HG03025 (cell line): ENCODE data around the gene IRF2BP2.
"Not testable (repeated sequence)": the region's sequence is repeated elsewhere in the genome, so short reads cannot be mapped to it uniquely, and the experiment has no call there.

ENCODE experiments used
- ATAC-seq: cut with Tn5 transposase; IDR thresholded peaks from one replicate; pipeline ENCODE4 v1.9.1; 2021; ENCODE audit warnings: mild to moderate bottlenecking, moderate library complexity; ENCODE audit not compliant: unreplicated experiment, low FRiP score

The IRF2BP2 gene

GRCh38 chr1:234634922-234635321, 24.9 kb upstream of the IRF2BP2 start:
- not testable (repeated sequence) for ATAC-seq

- ATAC-seq, result no peak
Observed at GRCh38 chr1:234634387-234634786, 24.4 kb upstream of the IRF2BP2 start.

GRCh38 chr1:234633246-234634003, 23.4 kb upstream of the IRF2BP2 start:
- ATAC-seq, result no peak

GRCh38 chr1:234632225-234632624, 22.2 kb upstream of the IRF2BP2 start:
- ATAC-seq, result no peak

GRCh38 chr1:234631721-234632125, 21.7 kb upstream of the IRF2BP2 start:
- no peak for ATAC-seq

- no peak for ATAC-seq
Observed at GRCh38 chr1:234629026-234629425, 19.0 kb upstream of the IRF2BP2 start.

- no peak for ATAC-seq
Observed at GRCh38 chr1:234628089-234628488, 18.1 kb upstream of the IRF2BP2 start.

- no peak for ATAC-seq
Observed at GRCh38 chr1:234627009-234627950, 17.3 kb upstream of the IRF2BP2 start.

- no peak for ATAC-seq
Observed at GRCh38 chr1:234626391-234626790, 16.4 kb upstream of the IRF2BP2 start.

GRCh38 chr1:234624724-234625117, 14.7 kb upstream of the IRF2BP2 start:
- no peak for ATAC-seq

GRCh38 chr1:234621657-234622335, 11.8 kb upstream of the IRF2BP2 start:
- ATAC-seq, result no peak

- no peak for ATAC-seq
Observed at GRCh38 chr1:234621127-234621468, 11.1 kb upstream of the IRF2BP2 start.

- no peak for ATAC-seq
Observed at GRCh38 chr1:234620272-234621126, 10.5 kb upstream of the IRF2BP2 start.

- ATAC-seq, result no peak
Observed at GRCh38 chr1:234619794-234620247, 9.8 kb upstream of the IRF2BP2 start.

GRCh38 chr1:234619071-234619480, 9.1 kb upstream of the IRF2BP2 start:
- no peak for ATAC-seq

GRCh38 chr1:234618737-234619049, 8.7 kb upstream of the IRF2BP2 start:
- ATAC-seq, result no peak

- ATAC-seq, result no peak
Observed at GRCh38 chr1:234617986-234618736, 8.2 kb upstream of the IRF2BP2 start.

GRCh38 chr1:234617131-234617985, 7.4 kb upstream of the IRF2BP2 start:
- ATAC-seq, result no peak

GRCh38 chr1:234616644-234617043, 6.7 kb upstream of the IRF2BP2 start:
- no peak for ATAC-seq
